C4-2B (cell line): ENCODE results near the gene GNAT1.

Source experiments
- H3K27ac ChIP-seq: fragments of 450-650 bp; 2 replicates; pipeline ENCODE4 v1.5.1; 2017
- ZFX ChIP-seq: fragments of 450-650 bp; IDR thresholded peaks from 2 replicates; pipeline ENCODE4 v1.6.1; 2017
- TF ChIP-seq, protein P1 (sequence below): fragments of 450-650 bp; conservative IDR thresholded peaks from 2 replicates; pipeline ENCODE4 v1.5.1; 2017; ENCODE audit warnings: mild to moderate bottlenecking

Gene GNAT1

GRCh38 chr3:50229490-50229889, 38.1 kb downstream of the GNAT1 start:
- TF ChIP-seq ZFX: no peak
- TF ChIP-seq, protein P1, sequence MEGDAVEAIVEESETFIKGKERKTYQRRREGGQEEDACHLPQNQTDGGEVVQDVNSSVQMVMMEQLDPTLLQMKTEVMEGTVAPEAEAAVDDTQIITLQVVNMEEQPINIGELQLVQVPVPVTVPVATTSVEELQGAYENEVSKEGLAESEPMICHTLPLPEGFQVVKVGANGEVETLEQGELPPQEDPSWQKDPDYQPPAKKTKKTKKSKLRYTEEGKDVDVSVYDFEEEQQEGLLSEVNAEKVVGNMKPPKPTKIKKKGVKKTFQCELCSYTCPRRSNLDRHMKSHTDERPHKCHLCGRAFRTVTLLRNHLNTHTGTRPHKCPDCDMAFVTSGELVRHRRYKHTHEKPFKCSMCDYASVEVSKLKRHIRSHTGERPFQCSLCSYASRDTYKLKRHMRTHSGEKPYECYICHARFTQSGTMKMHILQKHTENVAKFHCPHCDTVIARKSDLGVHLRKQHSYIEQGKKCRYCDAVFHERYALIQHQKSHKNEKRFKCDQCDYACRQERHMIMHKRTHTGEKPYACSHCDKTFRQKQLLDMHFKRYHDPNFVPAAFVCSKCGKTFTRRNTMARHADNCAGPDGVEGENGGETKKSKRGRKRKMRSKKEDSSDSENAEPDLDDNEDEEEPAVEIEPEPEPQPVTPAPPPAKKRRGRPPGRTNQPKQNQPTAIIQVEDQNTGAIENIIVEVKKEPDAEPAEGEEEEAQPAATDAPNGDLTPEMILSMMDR: no peak
- no peak overlapping the region; the same call in 1 of the 2 replicates for H3K27ac ChIP-seq

- 0 out of 2 replicates have a peak overlapping the region, but pooled peaks have one; percentile 4 for H3K27ac ChIP-seq
These were observed 38.8 kb downstream of the GNAT1 start for GRCh38 chr3:50230104-50230793.

DNA sequence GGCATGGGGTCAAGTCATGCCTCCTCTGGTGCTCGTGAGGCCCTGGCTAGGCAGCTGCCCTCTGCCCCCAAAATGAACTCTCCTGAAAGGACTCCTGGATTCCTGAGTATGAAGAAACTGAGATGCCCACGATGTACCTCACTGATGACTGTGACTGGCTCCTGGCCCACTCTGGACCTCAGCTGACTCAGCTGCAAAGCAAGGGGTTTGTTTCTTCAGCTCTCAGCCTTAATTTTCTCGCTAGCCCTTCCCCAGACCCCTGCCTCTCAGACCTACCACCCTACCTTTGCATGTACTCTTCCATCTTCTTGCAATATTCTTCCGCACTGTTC, 39.4 kb downstream of the GNAT1 start:
- no peak overlapping the region for H3K27ac ChIP-seq
- TF ChIP-seq ZFX: no peak
- TF ChIP-seq, protein P1: no peak

More at GRCh38 chr3:50230104-50230793, 38.8 kb downstream of the GNAT1 start:
- TF ChIP-seq, protein P1: no peak
- no peak for TF ChIP-seq ZFX

DNA sequence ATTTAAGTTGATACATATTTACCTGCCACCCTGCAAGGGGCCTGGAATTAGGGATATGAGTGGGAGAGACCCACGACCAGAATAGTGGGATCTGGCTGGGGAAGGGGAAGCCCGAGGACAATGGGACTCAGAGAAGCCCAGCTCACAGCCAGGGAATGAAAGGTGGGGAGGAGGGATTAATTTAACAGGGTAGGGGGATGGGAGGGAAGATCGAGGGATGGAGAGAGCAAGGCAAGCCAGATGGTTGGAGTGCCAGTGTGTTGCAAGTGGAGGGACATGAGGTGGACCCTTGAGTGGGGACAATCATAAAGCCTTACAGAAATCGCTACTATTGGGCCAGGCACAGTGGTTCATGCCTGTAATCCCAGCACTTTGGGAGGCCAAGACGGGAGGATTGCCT, 40.2 kb downstream of the GNAT1 start:
- H3K27ac ChIP-seq: no peak overlapping the region
- no peak for TF ChIP-seq ZFX
- TF ChIP-seq, protein P1: no peak

GRCh38 chr3:50232303-50232702, 40.9 kb downstream of the GNAT1 start:
- H3K27ac ChIP-seq: no peak overlapping the region
- no peak for TF ChIP-seq ZFX
- TF ChIP-seq, protein P1: no peak

DNA sequence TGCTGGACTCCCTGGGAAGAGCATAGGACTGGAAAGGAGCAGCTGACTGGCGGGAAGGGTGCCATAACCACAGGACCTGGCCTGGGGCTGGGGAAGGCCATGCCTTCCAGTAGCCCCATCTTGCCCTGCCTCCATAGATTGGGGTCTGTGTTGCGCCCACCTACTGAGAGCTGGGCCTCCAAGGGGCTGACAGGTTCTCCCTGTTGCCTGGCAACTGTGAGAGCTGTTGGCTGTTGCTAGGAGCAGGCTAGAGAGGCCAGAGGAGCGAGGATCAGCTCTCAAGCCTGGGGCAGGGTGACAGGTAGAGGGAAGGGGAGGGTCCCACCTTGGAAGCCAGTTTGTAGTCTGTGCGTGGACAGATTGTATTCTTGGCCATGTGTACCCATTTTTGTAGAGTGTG, 41.8 kb downstream of the GNAT1 start:
- no peak overlapping the region for H3K27ac ChIP-seq
- TF ChIP-seq ZFX: no peak
- TF ChIP-seq, protein P1: no peak

DNA sequence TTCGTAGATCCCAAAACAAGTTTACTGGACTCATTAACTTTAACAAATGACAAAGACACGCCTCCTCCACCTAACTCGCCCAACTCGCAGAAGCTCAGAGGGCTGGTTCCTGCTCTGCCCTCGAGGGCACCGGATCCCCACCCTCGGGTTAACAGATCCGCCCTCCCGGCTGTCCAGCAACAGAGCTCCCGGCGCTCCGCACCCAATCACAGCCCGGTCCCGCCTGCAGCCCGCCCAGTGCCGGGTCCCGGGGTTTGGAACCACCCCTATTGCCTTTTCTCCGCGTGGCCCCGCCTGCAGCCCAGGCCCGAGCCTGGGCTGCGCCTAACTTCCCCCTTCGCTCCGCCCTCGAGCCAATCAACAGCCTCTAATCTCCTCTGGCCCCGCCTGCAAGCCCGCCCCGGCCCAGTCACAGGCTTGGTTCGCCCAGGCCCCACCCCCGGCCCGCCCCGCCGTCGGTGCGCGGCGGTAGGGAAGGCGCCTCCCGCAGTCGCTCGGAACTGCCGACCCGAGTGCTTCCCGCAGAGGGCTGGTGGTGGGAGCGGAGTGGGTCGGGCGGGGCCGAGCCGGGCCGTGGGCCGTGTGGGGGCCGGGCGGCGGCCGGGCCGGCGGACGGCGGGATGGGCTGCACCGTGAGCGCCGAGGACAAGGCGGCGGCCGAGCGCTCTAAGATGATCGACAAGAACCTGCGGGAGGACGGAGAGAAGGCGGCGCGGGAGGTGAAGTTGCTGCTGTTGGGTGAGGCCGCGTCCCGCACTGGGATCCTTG, 44.5 kb downstream of the GNAT1 start, which contains the start of gene GNAI2:
Gene GNAI2, plus strand, starts transcription at position 489 of the 768 bp plus-strand sequence. Its CDS starts 132 bp downstream, at position 621.
- TF ChIP-seq, protein P1: no peak
- no peak for TF ChIP-seq ZFX
- peak within 1 kb of the TSS; percentile 66 for H3K27ac ChIP-seq
